Activated gamma-delta T cell (primary cell): ENCODE measurements around the gene DCBLD1.

Source experiments
- DNase-seq: peaks from one replicate; lab custom pipeline; 2025; lab: John Stamatoyannopoulos, UW

The DCBLD1 gene

DNA sequence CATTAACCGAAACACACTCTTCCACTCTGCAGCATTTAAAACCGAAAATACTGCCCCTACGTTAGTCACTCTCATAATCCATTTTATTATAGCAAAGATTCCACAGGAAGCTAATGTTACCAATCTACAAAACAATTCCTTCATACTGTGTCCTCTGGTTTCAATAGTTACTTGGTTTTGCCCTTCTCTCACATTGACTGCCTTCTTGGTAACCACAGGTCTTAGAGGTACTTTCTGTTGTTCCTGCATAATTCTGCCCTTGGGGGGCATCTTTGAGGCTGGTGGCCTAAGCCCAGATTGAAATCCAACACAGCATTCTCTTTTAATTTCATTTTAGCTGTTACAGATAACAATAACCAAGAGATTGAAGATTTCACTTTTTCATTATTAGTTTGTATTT is 9.8 kb upstream of the DCBLD1 start:
- DNase-seq, result no peak

DNA sequence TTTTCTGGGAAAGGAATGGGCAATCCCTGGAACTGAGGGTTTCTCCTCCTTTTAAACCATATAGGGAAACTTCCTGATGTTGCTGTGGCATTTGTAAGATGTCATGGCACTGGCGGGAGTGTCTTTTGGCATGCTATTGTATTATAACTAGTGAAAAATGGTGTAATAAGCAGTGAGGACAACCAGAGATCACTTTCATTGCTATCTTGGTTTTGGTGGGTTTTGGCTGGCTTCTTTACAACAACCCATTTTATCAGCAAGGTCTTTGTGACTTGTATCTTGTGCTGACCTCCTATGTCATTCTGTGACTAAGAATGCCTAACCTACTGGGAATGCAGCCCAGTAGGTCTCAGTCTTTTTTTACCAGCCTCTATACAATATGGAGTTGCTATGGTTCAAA is 9.1 kb upstream of the DCBLD1 start:
- DNase-seq, result no peak

DNA sequence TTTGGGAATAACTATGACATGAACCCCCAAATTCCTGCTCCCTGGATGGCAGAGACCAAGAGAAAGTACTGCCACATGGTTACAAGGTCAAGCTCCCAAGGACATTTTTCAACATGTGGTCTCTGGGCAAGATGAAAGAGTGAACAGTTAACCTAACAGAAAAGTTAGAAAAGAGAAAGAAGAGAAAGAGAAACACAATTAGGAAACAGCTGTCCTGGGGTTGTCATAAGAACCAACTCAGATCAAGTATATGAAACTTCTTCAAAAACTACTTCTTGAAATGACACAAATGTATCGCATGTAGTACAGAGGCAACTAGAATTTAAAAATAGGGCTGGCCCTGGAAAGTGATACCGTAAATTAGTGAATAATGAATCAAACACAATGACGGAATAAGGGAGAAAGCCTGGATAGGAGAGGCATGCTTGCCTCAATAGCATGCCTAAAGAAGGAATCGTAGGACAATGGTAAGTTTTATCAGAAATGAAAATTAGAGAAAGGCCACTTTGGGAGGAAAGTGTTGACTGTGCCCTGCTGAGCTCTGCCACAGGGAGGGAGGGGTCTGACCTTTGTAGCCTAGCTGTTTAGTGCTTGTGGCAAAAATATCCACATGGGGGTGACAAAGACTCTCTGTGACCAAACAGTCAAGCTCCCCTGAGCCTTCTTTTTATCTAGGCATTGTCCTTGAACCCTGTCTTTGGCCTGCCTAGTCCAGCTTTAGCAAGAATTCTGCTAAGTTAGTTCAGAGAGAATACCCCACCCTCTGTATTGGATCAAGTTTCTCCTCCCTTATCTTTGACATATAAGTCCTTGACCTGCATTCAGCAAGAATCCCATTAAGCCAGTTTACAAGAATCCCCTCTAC is 4.3 kb upstream of the DCBLD1 start:
- no peak for DNase-seq

DNA sequence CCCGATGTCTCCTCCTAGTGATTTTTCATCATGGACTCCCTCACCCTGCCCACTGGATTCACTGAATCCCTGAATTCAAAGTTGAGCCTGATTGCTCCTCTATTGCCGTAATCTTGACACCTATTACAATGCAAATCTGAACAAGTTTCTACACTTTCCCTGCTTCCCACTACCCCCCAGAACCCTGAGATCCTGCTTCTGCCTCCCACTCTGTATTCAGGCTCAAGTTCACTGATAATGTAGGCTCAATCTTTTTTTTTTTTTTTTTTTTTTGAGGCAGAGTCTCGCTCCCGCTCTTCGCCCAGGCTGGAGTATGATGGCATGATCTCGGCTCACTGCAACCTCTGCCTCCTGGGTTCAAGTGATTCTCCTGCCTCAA is 3.6 kb upstream of the DCBLD1 start:
- DNase-seq, result no peak

DNA sequence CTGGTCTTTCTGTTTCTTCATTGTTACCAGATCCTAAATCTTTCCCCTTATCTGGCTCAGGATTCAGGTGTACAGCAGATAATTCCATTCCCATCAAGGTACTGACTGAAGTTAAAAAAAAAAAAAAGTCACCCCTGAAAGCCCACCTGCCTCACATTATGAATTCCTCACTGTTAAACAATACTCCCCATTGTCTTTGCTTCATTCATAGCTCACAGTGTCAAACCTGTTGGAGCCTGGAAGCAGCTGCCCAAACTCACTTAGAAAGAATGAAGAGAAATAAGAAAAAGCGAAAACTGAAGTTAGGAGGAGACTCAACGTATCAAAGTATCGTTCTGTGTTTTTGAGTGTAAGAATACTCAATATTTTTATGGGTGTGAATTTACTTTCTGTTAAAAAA is 1.8 kb upstream of the DCBLD1 start:
- no peak for DNase-seq

DNA sequence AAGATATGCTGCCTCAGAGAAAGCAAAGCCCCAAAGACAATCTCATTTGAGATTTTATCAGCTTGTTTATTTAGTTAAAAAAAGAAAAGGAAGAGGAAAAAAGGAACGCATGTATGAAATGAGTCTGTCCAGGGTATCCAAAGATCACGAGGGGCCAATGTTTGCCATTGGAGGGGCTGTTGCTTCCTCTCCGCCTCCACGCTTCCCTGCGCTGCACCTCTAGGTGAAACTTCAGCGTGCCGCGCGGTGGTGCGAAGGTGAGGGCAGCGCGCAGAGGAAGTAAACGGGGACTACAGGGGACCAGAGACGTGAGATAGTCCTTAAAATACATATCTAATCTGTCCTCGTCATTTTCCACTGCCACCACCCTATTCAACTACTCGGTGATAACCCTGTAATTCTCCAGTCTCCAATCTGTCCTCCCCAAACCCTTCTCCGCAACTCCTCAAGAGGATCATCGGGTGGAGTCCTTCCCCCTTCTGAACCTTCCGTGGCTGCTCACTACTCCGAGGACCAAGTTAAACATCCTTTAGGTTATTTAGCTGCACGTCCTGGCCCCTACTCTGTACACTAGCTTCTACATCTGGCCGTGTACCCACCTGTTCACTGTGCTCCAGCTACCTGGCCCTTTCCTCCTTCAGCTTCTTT is 1.1 kb upstream of the DCBLD1 start:
- peak; percentile 6 for DNase-seq

DNA sequence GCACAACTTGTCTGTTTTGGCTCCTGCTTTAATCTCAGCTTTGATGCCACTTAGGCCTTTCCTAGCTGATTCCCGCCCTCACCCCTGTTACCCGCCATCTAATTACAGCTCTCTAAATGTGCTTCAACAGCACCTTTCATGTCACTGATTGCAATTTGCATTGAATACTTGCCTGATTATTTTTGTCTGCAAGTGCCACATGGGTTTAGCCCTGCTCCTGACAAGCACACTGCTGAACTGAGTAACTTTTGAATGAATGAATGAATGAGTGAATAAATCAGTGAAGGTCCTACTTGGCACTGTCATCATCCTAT is 591 bp upstream of the DCBLD1 start:
- no peak for DNase-seq

DNA sequence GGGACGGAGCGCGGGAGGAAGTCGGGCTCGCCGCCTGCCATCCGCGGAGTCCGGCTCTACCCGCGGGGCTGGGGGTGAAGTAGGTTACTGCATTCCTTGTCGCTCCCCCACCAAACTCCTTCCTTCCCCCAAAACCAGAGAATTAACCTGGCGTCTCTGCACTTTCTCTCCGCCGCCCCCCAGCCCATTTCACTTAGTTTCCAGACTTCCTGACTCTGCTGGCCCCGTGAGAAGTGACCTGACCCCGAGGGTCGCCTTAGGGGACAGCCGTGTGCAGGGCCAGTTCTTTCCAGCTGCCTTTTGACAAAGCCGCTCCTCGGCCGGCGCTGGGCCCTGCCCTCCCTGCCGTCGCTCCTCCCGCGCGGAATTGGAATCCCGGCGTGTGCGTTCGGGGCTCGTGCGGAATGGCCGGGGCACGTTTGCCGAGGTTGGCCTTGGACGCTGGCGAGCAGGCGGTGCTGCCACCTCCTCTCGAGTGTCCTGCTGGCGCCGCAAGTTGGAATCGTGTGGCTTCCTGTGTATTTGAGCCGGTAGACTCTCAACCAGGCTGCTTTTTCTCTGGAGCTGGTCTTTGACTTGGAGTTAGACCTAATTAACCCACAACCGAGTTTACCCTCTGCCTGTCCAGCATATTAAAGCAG is 650 bp downstream of the DCBLD1 start:
- DNase-seq, result peak; percentile 4

DNA sequence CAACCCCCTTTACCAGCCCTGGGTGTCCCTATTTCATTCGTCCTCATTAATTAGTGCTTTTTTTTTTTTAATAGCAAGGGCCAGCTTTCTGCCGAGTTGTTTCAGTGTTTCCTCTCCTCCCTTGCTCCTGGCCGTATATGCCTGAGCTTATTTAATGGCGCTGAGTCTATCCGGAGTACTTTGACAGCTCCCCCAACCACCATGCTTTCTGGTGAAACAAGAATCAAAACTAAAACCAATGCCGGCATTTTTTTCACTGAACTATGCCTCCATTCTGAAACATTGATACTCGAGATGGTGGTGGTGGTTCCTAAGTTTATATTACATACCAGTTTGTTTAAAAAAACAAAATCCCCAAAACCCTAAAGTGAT is 1.2 kb downstream of the DCBLD1 start:
- no peak for DNase-seq

DNA sequence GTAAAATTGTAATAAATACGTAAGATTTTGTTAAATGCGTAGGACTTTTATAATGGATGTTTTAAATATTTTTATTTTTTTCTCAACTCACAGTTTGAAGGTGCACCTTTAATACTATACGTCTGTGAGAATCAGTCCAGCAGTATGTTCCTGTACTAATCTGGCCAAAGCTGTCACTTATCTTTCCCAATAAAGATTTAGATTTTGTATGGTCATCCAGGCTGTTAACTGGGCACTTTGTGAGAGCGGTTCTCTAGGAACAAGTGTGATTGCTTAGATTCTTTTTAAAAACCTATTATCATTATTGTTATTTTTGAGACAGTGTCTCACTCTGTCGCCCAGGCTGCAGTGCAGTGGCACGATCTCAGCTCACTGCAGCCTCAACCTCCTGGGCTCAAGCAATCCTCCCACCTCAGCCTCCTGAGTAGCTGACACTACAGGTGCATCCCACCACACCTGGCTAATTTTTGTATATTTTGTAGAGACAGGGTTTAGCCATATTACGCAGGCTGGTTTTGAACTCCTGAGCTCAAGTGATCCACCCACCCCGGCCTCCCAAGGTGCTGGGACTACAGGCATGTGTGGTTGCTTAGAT is 1.7 kb downstream of the DCBLD1 start:
- DNase-seq, result no peak

DNA sequence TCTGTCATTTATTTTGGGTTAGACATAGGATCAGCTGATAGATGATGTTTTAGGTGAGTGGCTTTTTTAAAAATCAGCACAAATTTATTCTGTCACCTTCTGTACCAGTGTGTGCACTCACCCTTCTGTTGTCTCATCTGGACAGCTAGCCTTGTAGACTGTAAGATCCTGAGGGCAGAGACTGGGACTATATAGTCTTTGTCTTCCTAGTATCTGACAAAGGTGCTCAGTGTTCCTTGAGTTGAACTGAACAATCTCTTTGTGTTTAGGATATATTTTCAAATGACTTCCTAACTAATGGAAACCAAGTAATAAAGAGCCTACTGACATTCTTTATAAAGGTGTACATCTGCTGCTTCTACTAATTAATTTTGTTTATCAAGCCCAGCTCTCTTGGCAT is 3.0 kb downstream of the DCBLD1 start:
- no peak for DNase-seq

DNA sequence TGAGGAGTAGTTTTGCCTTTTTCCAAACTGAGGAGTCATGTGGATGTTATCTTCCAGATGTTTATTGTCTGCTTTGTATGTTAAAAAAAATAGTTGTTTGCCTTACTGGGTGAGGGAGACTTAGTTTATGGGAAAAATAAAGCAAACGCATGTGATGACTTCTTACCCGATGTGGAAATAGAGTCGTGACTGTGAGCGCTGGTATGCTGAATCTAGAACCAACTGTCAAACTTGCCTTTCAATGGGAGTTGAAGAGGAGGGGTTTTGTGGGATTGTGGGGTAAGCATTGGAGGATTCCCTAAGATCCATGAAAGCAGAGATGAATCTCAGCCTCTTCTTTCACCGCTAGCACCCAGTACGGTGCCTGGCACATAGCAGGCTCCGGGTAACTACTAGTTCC is 5.3 kb downstream of the DCBLD1 start:
- no peak for DNase-seq

DNA sequence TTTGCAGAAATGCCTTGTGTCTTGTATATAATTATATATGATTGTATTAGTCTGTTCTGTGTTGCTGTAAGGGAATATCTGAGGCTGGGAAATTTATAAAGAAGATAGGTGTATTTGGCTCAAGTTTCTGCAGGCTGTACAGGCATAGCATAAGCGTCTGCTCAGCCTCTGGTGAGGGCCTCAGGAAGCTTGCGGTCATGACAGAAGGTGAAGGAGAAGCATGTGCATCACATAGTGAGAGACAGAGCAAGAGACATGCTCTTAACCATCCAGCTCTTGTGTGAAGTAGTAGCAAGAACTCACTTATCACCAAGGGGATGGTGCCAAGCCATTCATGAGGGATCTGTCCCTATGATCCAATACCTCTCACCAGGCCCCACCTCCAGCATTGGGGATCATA is 6.5 kb downstream of the DCBLD1 start:
- no peak for DNase-seq

DNA sequence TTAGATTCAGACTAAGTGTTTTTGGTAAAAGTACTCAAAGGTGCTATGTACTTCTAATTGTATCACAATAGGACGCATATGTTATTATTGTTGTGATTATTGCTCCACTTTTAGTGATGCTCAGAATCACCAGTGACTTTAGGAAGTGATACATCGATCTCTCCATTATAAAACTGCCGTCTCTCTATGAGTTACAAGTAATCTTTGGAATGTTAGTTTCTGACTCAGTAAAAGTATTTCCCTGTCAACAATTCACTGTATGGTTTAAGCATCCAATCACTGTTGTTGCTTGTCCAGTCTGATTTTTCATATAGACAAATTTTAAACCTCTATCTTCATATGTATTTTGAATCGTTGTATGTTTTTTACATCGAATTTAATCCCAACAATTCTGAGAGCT is 9.4 kb downstream of the DCBLD1 start:
- DNase-seq, result no peak

DNA sequence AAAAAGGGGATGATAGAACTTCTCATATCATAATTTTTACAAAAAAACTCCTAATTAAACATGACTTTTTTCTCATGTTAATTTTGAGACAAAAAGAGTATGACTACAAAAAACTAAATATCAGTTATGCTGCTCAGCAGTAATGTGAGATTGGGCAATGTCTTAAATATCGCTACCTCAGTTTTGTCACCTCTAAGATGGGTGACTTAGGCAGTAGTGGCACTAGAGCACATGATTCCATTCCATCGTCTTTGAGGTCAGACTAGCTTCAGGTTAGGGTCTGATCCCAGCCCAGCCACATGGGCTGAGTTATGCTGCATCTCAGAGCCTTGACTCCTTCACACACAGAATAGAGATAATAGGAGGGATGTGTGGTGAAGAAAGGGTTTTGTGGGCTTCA is 11.0 kb downstream of the DCBLD1 start:
- DNase-seq, result no peak

DNA sequence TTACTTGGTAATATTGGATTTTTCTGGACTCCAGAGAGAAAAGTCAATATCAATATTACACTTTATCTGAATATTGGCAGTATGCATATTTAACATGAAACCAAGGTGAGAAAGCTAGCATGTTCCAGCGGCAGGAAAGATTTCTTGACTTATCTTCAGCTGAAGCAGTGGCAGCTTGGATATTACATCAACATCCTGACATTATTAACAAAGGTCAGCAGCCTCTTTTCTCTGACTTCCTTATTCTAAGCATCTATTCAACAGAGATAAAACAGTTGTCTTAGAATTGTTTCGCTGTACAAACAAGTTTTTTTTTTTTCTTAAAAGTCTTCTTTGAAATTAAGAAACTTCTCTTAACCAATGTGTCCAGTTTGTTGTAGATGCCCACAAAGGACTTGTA is 11.8 kb downstream of the DCBLD1 start:
- no peak for DNase-seq

DNA sequence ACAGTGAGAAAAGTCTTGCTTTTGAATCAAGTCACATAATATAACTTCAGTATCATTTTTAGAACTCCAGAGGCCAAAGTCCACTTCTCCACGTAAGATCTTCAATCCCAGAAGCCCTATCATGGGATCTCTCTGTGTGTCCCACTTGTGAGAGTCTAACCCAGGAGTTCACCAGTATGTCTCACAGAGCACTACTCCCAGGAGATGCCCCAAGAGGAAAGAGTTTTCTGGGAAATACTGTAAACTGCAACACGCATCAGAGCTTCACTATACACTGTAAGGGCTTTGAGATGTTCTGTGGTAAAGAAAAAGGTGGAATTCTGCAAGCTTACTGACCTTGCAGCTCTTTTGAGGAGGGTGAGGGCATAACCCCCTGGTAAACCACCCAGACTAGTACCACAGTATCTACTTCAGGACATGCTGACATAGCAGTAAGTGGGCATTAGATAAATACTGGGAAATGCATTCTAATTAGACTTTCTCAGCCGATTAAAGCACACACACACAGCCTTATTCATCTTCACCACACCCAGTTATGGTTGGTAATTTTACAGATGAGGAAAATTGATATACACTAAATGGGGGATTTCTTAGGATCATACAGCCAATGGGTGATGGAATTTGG is 12.3 kb downstream of the DCBLD1 start:
- DNase-seq, result no peak

DNA sequence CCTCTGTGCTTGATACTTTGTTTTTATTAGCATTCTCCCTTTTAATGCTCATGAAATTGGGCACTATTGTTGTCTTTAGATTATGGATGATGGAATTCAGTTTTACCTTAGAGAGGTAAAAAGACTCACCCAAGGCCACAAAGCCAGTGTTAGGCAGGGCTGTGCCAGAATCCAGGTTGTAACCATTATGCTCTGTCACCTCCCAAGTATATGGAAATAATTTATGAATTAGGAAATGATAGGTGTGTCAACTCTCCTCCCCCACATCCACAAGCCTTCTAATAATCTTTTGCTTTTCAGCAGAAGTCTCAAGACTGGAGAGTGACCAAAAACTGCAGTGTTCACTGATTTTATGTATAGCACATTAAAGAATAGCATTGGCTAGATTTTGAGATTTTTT is 13.0 kb downstream of the DCBLD1 start:
- DNase-seq, result no peak

DNA sequence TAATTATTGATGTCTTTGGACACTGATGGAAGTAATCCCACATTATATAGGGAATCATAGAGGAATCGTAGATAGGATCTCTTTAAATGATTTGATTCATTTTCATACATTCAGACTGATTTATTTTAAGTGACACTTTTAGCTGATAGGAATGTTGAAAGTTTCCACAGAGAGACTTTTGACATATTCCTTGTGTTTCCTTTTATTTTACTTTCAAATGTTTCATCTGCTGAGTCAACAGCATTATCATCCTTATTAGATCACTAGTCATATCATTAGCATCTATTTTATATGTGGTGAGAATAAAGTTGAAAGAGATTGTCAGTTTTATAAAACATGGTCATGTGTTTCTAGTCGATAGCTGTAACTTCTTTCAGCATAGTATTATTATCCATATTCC is 13.4 kb downstream of the DCBLD1 start:
- no peak for DNase-seq

DNA sequence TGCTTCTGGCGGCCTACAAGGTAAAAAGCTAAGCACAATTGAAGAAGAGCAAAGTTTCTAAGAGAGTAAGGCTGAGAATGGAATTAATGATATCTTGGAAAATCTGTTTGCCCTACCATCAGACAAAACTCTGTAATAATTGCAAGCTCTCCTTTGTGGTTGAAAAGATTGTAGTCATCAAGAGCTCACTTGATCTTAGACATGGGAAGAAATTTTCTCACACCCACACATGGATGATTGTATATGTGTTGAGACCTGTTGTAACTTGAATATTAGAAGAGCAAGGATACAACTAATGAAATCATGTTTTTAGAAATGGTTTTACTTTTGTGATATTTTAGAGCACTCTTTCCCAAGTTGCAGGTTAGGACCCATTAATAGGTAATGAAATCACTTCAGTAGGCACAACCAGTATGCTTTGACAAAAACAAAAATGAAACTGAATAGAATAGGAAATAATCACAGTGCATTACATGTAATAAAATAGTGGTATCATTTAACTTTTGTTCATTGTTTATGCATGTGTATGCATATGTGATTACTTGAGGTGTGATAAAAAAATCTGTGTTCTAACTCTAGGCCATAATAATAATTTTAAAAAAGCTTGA is 14.0 kb downstream of the DCBLD1 start:
- DNase-seq, result no peak

DNA sequence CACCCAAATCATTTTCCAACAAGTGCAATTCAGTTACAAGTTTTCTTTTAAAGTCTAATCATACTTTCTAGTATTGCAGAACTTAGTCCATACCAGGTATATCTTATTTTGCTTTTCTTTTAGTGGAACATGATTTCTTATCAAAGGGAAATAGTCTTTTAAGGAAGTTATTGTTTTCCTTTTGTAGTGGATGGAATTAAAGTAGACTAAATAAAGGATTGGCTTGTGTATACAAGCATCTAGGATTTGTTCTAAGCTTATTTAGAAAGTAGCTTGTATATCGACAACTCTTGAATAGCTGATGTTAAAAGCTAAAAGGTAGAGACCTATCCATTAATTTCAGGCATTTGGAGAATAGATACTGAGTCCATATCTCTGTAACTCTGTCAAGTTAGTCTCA is 14.8 kb downstream of the DCBLD1 start:
- no peak for DNase-seq

DNA sequence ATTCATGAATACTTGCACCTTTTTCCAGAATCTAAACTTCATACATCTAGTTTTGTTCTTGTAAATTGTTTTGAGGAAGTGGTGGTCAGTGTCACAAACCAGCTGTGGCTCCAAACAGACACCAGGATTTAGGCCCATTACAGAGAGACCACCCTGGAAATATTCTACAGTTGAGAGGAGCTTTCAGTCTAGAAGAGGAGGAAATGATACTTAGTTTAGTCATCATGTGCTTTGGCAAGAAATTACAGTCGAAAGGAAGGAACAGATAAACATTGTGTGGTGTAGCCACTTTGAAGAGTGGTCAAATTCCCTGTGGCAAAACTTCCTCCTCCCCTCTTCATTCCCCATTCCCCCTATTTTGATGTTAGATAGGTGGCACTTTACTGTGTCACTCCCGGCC is 15.7 kb downstream of the DCBLD1 start:
- no peak for DNase-seq
